NCI-H1105 (cell line): ENCODE measurements around the gene DENND11.

ENCODE experiments used
- DNase-seq: peaks from one replicate; lab custom pipeline; 2025; lab: John Stamatoyannopoulos, UW

Gene DENND11

DNA sequence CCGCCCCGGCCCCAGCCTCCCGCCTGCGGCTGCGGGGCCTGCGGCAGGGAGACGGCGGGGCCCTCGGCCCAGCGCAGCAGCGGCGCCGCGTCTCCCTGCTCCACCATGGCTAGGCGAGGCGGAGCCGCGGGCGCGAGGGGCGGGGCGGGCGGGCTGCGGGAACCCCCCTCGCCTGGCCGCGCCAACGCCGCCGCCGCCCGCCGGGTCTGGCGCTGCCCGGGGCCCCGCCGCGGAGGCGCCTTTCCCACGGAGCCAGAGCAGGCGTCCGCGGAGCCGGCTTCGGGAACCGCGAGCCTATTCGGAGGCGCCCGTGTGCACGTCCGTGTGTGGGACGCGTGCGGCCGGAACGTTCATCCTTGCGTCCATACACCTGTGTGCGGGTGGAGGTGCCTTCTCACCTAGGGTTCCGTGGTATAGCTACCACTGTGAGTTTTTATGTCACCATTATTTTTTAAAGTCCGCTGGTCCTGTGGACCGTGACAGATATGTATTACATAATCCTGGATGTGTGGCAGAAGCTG lies at the start of gene DENND11:
Gene DENND11 (minus strand): TSS at position 120 of the 521 bp plus-strand sequence. CDS start 13 bp downstream, at position 107.
- DNase-seq = peak; percentile 55

DNA sequence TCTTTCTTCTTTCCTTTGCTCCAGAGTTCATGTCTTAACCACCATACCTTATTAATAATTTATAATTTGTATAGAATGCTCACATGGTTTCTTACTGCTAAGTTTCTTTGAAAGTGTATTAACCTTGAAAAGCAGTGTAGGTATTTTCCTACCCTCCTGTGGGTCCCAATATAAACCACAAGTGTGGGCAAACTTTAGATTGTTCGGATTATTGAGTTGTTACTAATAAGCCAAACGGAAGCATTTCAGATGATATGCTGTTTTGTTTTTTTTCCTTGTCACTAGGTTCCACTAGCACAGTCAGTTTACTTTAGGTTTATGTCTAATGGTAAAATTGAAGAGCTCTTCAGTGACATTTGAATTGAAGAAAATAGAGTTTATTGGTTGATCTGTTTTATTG lies 46.4 kb upstream of the DENND11 start:
- no peak for DNase-seq

- DNase-seq = no peak
These were observed 42.2 kb upstream of the DENND11 start for GRCh38 chr7:141744131-141744530.

DNA sequence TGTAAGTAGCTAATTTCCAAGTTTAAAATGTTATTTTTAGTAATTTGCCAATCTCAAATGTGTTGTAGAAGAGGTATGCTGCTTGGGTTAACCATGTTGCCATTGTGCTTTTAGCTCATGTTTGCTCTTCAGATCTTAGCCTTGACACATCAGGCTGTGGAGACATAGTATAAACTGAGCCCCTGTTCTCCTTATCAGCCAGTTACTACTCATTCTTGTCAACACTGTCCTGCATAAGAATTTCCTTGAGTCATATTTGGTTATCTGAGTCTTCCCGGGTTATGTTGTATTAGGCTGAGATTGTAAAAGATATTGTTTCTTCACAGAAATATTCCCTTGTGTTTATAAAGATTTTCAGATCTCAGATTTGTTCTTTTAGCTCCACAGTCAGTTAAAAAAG lies 40.3 kb upstream of the DENND11 start:
- DNase-seq = no peak

GRCh38 chr7:141739250-141739649 lies 37.3 kb upstream of the DENND11 start:
- DNase-seq = no peak

DNA sequence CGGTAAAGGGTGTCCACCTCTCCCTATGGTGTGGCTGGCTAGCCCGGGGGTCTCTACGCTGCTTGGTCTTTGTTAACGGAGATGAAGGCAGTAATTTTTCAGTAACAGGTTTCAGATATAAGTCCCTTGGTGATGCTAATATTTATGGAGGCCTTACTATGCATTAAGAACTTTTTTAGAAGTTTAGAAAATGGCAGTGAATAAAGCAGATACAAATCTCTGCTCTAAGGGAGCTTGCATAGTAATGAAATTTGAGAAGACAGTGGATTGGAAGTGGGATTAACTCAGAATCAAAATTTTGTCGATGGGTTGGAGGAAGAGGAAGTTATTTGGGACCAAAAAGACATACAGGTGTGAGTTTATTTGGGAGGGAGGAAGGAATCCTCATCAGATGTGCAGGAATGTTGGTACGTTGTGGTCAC lies 36.6 kb upstream of the DENND11 start:
- no peak for DNase-seq

GRCh38 chr7:141737836-141738591 lies 36.0 kb upstream of the DENND11 start, which contains the start of gene SSBP1:
SSBP1 (plus strand) TSS chr7:141738358; CDS start chr7:141739167, 809 bp downstream.
- DNase-seq = peak; percentile 93

GRCh38 chr7:141737118-141737835 lies 35.3 kb upstream of the DENND11 start:
- DNase-seq = no peak

GRCh38 chr7:141731476-141732149 lies 29.6 kb upstream of the DENND11 start:
- no peak for DNase-seq

- DNase-seq = no peak
These were observed 27.1 kb upstream of the DENND11 start for GRCh38 chr7:141729020-141729419.

- DNase-seq = no peak
These were observed 20.6 kb upstream of the DENND11 start for GRCh38 chr7:141722529-141722928.

DNA sequence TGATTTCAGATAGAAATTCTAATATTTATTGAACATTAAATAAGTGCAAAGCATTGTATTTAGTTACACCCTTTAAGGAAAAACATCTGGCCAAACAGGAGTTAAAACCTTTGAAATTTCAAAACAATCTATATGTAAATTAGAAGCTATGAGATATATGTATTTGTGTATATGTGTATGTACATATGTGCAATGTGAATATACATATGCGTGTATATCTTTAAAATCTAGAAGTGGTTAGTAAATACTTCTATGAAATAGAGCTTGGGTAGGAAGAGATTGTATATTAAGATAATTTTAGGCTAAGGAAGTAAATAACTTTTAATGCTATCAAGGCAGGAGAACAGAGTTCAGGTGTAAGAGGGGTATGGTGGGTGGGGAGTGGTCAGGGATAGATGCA lies 15.5 kb upstream of the DENND11 start:
- no peak for DNase-seq

DNA sequence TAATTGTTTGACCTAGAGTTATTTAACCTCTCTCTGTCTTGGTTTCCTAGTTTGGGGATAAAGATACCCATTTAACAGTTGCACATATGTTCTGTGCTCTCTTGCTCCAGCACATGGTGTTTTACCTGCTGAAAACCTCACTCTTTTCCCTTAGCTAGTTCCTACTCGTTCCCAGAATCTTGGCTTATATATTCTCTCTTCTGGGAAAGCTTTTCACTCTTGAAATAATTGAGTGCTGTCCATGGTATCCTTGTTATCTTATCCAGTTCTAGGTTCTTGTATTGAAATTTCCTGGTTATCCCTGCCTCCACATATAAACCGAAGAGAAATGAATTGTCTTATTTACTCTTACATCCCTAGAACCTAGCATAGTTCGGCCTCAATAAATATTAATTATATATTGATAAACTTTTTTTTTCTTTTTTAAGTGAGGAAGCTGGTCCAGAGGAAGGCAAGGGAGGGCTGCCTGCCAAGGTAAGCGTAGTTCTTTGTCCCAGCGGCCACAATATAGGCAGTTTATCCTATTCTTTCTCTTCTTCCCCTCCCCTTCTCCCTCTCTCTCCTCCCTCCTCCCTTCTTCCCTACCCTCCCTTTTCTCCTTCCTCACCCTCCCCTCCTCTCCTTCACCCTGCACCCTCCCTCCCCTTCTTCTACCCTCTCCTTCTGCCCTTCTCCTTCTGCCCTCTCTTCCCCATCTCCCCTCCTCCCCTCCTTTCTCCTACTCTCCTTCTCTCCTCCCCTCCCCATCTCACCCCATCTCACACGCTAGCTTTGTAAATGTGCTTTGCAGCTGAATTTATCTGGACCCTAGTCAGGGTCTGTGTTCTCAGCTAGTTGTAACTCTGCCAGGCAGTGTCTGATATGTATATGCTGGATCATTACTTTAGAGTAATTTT lies 14.1 kb upstream of the DENND11 start:
- no peak for DNase-seq

DNA sequence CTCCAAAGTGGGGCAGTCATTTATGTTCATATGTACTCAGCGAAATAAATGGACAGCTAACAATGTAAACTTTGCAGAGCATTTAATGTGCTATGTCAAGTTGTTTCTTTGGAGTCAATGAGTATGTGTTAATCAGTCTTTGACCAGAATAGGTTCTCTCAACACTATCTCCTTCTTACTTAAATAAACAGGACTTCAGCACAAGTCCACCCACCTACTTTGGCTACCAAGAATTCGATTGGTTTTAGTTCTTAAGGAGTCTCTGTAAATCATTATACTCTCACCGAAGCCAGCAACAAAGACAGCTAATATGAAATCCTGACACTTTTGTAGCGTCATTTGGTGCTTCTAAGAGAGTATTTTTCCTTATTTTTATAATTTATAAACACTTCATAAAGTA lies 13.1 kb upstream of the DENND11 start:
- DNase-seq = no peak

GRCh38 chr7:141714571-141714970 lies 12.6 kb upstream of the DENND11 start:
- no peak for DNase-seq

DNA sequence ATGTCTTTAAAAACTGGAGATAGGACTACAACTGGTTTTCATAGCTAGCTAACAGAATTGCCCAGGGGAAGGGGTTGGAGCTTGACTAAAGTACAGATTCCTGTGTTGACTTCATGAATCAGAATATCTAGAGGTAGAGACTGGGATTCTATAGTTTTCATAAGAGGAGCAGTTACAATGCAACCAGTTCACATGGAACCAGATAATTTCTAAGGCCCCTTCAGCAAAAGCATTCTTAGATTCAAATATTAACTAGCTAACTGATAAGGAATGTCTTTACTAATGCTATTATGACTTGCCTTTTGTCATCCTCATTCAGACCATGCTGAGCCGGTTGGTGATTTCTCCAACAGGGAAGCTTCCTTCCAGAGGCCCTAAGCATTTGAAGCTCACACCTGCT lies 11.9 kb upstream of the DENND11 start:
- no peak for DNase-seq

GRCh38 chr7:141712603-141713255 lies 10.8 kb upstream of the DENND11 start:
- no peak for DNase-seq

DNA sequence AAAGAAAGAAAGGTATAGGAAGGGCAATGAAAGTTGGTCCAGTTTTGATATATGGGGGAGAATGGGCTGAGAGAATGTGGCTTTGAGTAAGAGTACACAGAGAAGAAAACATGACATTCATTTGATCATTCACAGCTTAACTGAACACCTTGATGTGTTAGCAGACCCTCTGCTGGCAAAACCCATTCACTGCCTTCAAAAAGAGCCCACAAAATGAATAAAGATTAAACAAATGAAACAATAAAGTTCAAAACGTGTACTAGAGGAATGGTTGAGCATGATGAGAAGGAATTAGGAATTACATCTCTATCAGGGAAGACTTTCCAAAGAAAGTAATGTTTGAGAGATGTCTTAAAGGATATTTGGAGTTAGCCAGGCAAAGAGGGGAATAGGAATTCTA lies 8.3 kb upstream of the DENND11 start:
- DNase-seq = no peak

DNA sequence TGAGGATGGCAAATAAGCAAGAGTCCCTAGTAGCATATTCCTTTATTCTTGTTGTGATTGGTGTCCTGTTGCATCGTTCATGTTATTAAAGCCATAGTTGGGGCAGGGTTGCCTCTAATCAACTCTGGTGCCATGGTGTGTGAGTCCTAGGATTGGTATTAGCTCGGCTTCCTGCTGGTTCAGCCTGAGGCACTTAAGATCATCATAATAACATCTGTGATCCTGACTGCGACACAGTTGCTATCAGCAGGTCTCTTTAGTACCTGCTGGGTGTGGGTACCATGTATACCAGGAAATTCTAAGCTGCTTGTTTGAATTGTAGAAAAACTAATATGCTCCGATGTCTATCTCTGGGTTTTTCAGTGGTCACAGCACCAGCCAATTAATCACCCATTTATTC lies 7.8 kb upstream of the DENND11 start:
- no peak for DNase-seq

GRCh38 chr7:141709318-141709717 lies 7.4 kb upstream of the DENND11 start:
- DNase-seq = no peak

DNA sequence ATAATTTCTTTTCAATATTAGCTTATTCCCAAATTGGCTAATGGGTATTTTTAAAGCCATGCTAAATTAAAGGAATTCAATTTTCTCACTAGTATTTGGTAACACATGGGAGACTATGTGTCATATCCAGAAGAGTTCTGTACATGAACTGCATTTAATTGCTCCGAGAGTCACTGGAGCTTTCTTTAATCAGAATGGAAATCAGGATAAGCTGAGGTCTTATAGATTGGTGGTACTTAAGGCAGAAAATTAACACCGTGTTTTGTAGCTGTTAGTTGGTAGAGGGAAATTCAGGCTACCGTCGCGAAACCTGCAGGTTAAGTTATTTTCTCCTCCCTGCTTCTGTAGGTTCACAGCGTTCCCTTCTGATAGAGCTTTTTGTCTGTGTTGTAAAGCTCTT lies 6.4 kb upstream of the DENND11 start, which contains the start of gene WEE2:
Gene WEE2 (plus strand): TSS at position 3 of the 400 bp plus-strand sequence. CDS start 406 bp downstream, outside the sequence.
- no peak for DNase-seq
